ENCODE results near the gene GRK6.

DNA sequence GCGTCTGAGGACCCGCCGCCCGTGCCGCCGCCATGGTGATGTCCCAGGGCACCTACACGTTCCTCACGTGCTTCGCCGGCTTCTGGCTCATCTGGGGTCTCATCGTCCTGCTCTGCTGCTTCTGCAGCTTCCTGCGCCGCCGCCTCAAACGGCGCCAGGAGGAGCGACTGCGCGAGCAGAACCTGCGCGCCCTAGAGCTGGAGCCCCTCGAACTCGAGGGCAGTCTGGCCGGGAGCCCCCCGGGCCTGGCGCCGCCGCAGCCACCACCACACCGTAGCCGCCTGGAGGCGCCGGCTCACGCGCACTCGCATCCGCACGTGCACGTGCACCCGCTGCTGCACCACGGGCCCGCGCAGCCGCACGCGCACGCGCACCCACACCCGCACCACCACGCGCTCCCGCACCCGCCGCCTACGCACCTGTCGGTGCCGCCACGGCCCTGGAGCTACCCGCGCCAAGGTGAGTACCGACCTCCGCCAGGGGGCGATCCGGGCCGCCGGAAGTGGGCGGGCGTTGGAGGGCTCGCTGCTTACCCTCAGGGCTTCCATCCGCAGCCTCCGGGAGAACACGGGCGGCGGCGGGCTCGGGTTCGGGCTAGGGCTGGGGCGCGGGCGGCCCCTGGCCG is 28.7 kb downstream of the GRK6 start:
- TF ChIP-seq, protein P1, sequence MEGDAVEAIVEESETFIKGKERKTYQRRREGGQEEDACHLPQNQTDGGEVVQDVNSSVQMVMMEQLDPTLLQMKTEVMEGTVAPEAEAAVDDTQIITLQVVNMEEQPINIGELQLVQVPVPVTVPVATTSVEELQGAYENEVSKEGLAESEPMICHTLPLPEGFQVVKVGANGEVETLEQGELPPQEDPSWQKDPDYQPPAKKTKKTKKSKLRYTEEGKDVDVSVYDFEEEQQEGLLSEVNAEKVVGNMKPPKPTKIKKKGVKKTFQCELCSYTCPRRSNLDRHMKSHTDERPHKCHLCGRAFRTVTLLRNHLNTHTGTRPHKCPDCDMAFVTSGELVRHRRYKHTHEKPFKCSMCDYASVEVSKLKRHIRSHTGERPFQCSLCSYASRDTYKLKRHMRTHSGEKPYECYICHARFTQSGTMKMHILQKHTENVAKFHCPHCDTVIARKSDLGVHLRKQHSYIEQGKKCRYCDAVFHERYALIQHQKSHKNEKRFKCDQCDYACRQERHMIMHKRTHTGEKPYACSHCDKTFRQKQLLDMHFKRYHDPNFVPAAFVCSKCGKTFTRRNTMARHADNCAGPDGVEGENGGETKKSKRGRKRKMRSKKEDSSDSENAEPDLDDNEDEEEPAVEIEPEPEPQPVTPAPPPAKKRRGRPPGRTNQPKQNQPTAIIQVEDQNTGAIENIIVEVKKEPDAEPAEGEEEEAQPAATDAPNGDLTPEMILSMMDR (IDR thresholded peaks at IDR 0.05): peak; percentile 77
- TF ChIP-seq ZFX (IDR thresholded peaks at IDR 0.05; ENCODE audit: borderline replicate concordance): no peak

Data from 22Rv1 (cell line).